Activated CD4-positive, alpha-beta T cell treated with anti-CD3 and anti-CD28 coated beads for 48 hours (primary cell): ENCODE data around the gene PPP1R13B.

Experiments used
- DNase-seq: peaks from one replicate; pipeline ENCODE4 v3.0.0-alpha.2; 2020

The PPP1R13B gene

GRCh38 chr14:103879570-103880347 is 32.4 kb upstream of the PPP1R13B start:
- no peak for DNase-seq

GRCh38 chr14:103879118-103879569 is 31.8 kb upstream of the PPP1R13B start:
- DNase-seq: no peak

DNA sequence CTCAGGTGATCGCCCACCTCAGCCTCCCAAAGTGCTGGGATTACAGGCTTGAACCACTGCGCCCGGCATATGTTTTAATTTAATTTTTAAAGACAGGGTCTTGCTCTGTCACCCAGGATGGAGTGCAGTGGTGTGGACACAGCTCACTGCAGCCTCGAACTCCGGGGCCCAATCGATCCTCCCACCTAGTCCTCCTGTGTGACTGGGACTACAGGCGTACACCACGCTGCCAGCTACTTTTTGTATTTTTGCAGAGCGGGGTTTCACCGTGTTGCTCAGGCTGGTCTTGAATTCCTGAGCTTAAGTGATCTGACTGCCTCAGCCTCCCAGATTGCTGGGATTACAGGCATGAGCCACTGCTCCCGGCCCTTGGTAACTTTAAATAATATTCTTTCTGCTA is 30.8 kb upstream of the PPP1R13B start:
- DNase-seq: no peak

GRCh38 chr14:103875010-103875409 is 27.6 kb upstream of the PPP1R13B start:
- no peak for DNase-seq

GRCh38 chr14:103872481-103873113 is 25.2 kb upstream of the PPP1R13B start:
- DNase-seq: peak; percentile 13

DNA sequence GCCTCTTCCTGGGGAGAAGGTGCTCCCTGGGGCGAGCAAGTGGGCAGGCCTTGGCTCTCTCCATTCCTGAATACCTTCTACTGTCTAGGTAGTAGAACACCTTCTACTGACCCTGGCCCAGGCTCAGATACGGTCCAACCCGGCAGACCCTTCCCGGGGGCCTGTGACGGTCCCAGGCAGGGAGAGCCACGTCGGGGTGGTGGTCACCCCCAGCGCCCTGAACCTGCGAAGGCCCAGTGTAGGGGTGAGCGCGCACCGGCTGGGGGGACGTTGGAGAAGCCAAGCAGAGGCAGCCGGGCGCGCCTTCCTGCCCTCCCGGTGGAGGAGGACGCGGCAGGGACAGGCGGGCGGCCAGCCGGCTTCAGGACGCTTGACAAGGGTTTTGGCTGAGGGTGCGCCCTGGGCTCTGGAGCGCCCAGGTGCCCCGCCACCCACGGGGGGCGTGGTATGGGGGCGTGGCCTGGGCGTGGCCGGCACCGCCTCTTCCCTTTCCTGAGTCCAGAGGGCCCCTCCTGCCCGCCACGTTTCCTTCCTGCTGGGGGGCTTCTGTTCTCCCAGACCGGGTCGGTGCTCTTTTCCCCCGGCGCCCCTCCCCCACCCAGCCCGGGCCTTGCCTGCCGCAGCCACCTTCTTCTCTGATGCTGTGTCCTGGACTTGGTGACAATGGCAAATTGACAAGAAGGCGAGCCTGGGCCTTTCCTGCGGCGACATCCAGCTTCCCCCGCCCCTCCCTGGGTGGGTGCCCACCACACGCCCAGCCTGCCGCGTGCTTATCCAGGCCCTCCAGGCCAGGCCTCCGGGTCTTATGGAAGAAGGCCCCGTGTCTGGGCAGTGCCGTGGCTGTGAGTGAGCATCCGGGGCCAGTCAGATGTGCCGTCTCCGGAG is 24.5 kb upstream of the PPP1R13B start:
- peak; percentile 82 for DNase-seq

GRCh38 chr14:103870891-103871595 is 23.7 kb upstream of the PPP1R13B start:
- DNase-seq: no peak

GRCh38 chr14:103870144-103870876 is 22.9 kb upstream of the PPP1R13B start:
- no peak for DNase-seq

- DNase-seq: no peak
Measured at GRCh38 chr14:103869406-103870143, 22.2 kb upstream of the PPP1R13B start.

DNA sequence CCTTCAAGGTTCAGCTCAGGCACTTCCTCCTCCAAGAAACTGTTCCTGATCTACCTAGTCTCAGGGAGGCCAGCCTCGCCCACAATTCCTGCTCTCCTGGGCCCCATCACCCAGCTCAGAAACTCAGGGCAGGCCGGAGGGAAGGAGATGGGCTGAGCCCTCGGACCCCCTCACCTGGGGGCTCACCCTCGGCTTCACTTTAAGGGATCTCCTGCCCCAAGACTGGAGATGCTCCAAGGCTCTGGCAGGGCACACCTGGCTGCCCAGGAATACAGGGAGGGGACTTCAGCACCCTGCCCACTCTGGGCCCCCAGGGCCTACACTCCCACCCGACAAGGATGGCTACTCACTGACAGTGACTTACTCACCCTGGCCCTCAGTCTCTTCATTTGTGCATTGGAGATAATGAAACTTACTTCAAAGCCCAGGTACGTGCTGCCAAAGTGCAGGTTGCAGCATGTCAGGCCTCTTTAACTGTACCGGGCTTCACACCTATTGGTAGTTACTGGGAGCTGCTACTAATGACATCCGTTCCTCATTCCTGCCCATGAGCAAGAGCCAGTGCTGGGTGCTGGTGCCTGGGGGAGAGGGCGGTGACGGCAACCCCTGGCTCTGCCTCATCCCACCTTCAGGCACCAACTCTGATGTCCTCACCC is 21.0 kb upstream of the PPP1R13B start:
- no peak for DNase-seq

DNA sequence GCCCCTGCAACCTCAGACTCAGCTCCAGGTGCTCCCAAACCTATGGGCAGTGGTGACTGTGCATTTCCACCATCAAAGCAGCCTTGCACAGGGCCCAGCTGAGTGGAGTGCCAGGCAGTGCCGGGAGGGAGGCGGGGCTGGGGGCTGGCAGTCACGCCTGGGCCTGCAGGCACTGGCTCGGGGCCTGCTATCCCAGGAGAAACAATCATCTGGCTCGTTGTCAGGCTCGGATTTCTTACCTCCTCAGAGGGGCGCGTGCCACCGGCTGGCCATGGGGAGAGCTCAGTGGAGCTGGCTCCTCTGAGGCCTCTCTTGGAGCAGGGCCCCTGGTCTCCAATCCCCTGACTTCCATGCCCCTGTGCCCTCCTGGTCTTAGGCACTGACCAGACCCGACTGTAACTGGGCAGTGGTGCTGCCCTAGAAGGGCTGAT is 20.2 kb upstream of the PPP1R13B start:
- DNase-seq: no peak

DNA sequence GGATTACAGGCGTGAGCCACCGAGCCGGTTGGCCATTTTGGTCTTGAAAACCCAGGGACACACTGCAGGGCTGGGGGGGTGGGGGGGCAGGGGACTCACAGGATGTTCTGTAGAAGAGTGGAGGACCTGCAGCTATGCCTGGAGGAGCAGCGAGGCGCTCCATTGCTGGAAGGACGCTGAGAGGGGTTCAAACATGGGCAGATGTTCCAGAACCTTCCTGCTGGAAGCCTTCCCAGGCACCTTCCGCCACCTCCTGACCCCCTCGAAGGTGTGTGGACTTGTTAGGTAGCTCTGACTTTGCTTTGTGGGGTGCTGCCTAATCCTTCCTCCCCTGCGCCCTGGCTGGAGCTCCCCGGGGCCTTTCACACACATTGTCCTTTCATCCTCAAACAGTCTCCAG is 19.6 kb upstream of the PPP1R13B start:
- no peak for DNase-seq

- no peak for DNase-seq
Measured at GRCh38 chr14:103863245-103863644, 15.9 kb upstream of the PPP1R13B start.

GRCh38 chr14:103862393-103862782 is 15.0 kb upstream of the PPP1R13B start:
- no peak for DNase-seq

DNA sequence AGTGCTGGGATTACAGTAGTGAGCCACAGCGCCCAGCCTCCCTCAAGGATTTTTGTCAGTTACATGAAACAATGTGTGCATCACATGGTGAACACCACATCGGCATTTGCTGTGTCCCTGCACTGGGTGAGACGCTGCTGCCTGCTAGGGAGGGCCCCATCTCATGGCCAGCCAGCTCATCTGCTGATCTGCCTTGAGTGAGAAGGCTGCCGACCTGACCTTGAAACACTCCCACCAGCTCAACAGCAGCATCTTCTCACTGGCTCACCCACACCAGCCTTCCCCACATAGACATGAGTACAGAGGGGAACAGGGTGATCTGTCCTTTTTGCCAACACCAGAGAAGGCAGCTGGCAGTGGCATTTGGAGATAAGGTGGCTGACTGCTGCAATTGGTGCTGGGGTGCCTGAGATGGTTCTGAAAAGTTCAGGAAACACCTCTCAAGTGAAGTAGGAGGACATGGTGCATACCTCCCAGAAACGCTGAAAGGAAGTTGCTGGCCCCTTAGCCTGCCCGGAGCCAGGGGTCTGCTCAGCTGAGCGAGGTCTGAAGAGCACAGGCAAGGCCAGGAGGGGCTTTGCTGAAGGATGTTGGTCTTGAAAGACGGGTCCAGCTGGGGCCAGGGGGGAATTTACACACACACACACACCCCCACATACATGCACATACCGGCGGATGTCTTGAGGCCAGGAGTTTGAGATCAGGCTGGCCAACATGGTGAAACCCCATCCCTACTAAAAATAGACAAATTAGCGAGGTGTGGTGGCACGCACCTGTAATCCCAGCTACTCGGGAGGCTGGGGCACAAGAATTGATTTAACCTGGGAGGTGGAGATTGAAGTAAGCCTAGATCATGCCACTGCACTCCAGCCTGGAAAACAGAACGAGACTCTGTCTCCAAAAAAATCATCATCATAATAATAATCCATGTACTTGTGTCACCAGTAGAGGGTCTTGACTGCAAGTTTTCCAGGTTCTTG is 14.3 kb upstream of the PPP1R13B start:
- DNase-seq: no peak

DNA sequence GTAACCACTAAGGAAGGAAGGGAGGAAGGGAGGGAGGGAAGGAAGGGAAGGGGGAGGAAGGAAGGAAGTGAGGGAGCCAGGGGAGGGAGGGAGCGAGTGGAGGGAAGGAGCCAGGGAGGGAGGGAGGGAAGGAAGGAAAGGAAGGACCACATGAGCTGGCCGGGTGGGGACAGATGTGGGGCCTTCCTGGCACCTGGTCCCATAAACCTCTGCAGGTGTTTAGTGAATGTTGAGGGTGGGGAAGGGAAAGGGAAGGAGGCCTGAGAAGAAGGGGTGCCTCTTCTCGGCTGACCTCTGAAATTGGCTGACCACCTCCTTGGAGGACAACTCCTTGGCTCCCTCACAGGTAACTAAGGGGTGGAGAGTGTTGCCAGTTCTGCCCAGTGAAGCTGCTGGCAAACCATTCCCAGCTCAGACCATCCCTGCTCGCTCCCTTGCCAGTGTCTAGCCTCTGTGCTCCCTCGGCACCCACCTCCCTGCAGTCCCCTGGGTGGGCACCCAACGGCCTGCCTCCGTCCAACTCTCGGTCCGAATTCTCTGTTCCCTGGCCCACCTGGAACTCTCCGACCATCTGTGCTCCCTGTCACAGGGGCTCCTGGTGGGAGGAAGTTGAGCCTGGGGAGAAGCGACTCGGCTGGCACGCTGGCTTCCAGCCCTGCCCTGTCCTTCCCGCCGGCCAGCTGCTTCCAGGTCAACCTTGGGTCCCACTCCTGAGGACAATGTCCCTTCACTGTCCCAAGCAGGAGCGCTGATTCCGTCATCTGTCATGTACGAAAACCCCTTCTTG is 12.2 kb upstream of the PPP1R13B start:
- DNase-seq: no peak

GRCh38 chr14:103858063-103858781 is 10.8 kb upstream of the PPP1R13B start:
- no peak for DNase-seq

GRCh38 chr14:103857256-103857655 is 9.9 kb upstream of the PPP1R13B start:
- DNase-seq: no peak
